K562 (cell line): ENCODE results near the gene ATF3. TPM values are rescaled to one million over a fixed set of nuclear protein-coding genes. Genes with fewer than 3 reads are reported as not detected.
A peak's percentile ranks its signal among the peaks of the same experiment; 100 is the strongest.

Source experiments
- COPS2 ChIP-seq: fragments of 450-650 bp; conservative IDR thresholded peaks from 2 replicates; pipeline ENCODE4 v1.6.1; 2016; ENCODE audit warnings: mild to moderate bottlenecking, moderate library complexity
- FUS ChIP-seq: fragments of 200-400 bp; formaldehyde crosslinking; optimal IDR thresholded peaks from 2 replicates; pipeline ENCODE3; 2017; ENCODE audit warnings: low read depth, low read length
- KLF13 ChIP-seq: fragments of 450-650 bp; IDR thresholded peaks from 2 replicates; pipeline ENCODE4 v1.6.1; 2016; ENCODE audit warnings: missing genetic modification characterization, low read depth, mild to moderate bottlenecking, missing compliant biosample characterization, moderate library complexity, borderline replicate concordance
- MBD2 ChIP-seq: sonication (generic); IDR thresholded peaks from 2 replicates; pipeline ENCODE4 v1.6.1; 2016; ENCODE audit warnings: low read depth, borderline replicate concordance
- NCOA6 ChIP-seq: fragments of 450-650 bp; IDR thresholded peaks from 2 replicates; pipeline ENCODE4 v1.6.1; 2017; ENCODE audit warnings: mild to moderate bottlenecking
- RB1 ChIP-seq: fragments of 450-650 bp; IDR thresholded peaks from 2 replicates; pipeline ENCODE4 v1.6.1; 2017; ENCODE audit warnings: low read depth, mild to moderate bottlenecking
- RCOR1 ChIP-seq, 2 experiments: IDR thresholded peaks; 2 replicates each; pipeline ENCODE4 v1.6.1; 2012; ENCODE audit warnings: low read depth in 2 of 2, low read length in 2 of 2, borderline replicate concordance in 1 of 2, improper control_type of control experiment in 1 of 2
- SMARCB1 ChIP-seq: IDR thresholded peaks from 2 replicates; pipeline ENCODE4 v1.6.1; 2011; ENCODE audit warnings: improper control_type of control experiment, low read depth; ENCODE audit not compliant: insufficient read length
- SRSF3 ChIP-seq: fragments of 200-400 bp; formaldehyde crosslinking; IDR thresholded peaks from 2 replicates; pipeline ENCODE4 v1.6.1; 2016; ENCODE audit warnings: mild to moderate bottlenecking, low read length, moderate library complexity; ENCODE audit not compliant: insufficient read depth
- SRSF7 ChIP-seq: fragments of 200-400 bp; formaldehyde crosslinking; optimal IDR thresholded peaks from 2 replicates; pipeline ENCODE3; 2017; ENCODE audit warnings: mild to moderate bottlenecking, low read depth, low read length
- TRIM25 ChIP-seq: fragments of 450-650 bp; IDR thresholded peaks from 2 replicates; pipeline ENCODE4 v1.7.0; 2016; ENCODE audit warnings: borderline replicate concordance
- ZBTB7A ChIP-seq: IDR thresholded peaks from 2 replicates; pipeline ENCODE4 v1.6.1; 2011; ENCODE audit warnings: low read depth, mild to moderate bottlenecking, low read length, moderate library complexity, borderline replicate concordance; ENCODE audit not compliant: control insufficient read depth
- ZNF511 ChIP-seq: sonication (generic); formaldehyde crosslinking; IDR thresholded peaks from 2 replicates; pipeline ENCODE4 v1.8.0; 2022; ENCODE audit warnings: mild to moderate bottlenecking, missing genetic modification reagents
- ZNF699 ChIP-seq: fragments of 250-450 bp; sonication (Bioruptor Pico); IDR thresholded peaks from 2 replicates; pipeline ENCODE4 v1.8.0; 2021; ENCODE audit warnings: mild to moderate bottlenecking, moderate library complexity; ENCODE audit not compliant: insufficient replicate concordance
- ZZZ3 ChIP-seq: fragments of 450-650 bp; IDR thresholded peaks from 2 replicates; pipeline ENCODE4 v1.6.1; 2016; ENCODE audit warnings: antibody characterized with exemption, mild to moderate bottlenecking, moderate library complexity
- polyA plus RNA-seq, 8 experiments: library from polyadenylated mRNA; depleted of rRNA in 4 of 8; stranded (reverse) in 5 of 8; unstranded in 3 of 8; fragments of >200 nt; fragmentation: Nextera tagmentation in 2 of 8; fragmentation: Illumina TruSeq in 1 of 8; extraction: Ambion mirVana in 2 of 8; extraction: Trizol in 1 of 8; gene quantifications; 2 replicates each; pipeline versions ENCODE4 v1.2.1 to v1.2.3, GENCODE V29; 2011 to 2014; ENCODE audit warnings: inconsistent platforms in 1 of 8, missing spikeins in 1 of 8
- total RNA-seq, 7 experiments: library from RNA; depleted of rRNA in 6 of 7; stranded (reverse); fragments of >200 nt in 6 of 7; fragmentation: Illumina TruSeq in 2 of 7; extraction: Trizol in 2 of 7; gene quantifications; 2 replicates each; pipeline versions ENCODE4 v1.2.1 to v1.2.3, GENCODE V29; 2011 to 2021; ENCODE audit warnings: low replicate concordance in 1 of 7
- TF ChIP-seq, protein P1 (sequence below): fragments of 450-650 bp; formaldehyde crosslinking; IDR thresholded peaks from 2 replicates; pipeline ENCODE4 v1.4.0; 2022; ENCODE audit warnings: missing genetic modification characterization
- TF ChIP-seq, protein P2 (sequence below), 2 experiments: fragments of 450-650 bp; IDR thresholded peaks; 2 replicates each; pipeline ENCODE4 v1.6.1; 2016
- TF ChIP-seq, protein P3 (sequence below): fragments of 450-650 bp; IDR thresholded peaks from 2 replicates; pipeline ENCODE4 v1.6.1; 2016; ENCODE audit warnings: antibody characterized with exemption

The ATF3 gene
- total and polyA plus RNA-seq, 9 of the 15 experiments (the other 6 are each of a cell fraction or from before 2014, with no cell fraction given), result 3.5 to 28.2 (median 19.8) TPM

- TF ChIP-seq ZNF699 (CRISPR knock-in tag) (no peak), NCOA6 (no peak), TRIM25 (no peak), ZNF511 (CRISPR knock-in tag) (peak; percentile 95), FUS (peak; percentile 61), SRSF7 (peak; percentile 91), RCOR1 (IDR thresholded peaks at IDR 0.05; ENCODE audit: borderline replicate concordance in 1 of 2, low read depth in 2 of 2, low read length in 2 of 2) (peak; percentile 51 to 61; a peak in 2 of 4 replicates), SMARCB1 (peak; percentile 60), KLF13 (tag) (0 out of 2 replicates have a peak, but pooled peaks have one; percentile 21), SRSF3 (no peak), ZZZ3 (no peak), RB1 (peak; percentile 94), ZBTB7A (peak; percentile 62; the same call in 1 of the 2 replicates), MBD2 (peak; percentile 47; the same call in 1 of the 2 replicates), COPS2 (no peak)
- TF ChIP-seq, protein P1, sequence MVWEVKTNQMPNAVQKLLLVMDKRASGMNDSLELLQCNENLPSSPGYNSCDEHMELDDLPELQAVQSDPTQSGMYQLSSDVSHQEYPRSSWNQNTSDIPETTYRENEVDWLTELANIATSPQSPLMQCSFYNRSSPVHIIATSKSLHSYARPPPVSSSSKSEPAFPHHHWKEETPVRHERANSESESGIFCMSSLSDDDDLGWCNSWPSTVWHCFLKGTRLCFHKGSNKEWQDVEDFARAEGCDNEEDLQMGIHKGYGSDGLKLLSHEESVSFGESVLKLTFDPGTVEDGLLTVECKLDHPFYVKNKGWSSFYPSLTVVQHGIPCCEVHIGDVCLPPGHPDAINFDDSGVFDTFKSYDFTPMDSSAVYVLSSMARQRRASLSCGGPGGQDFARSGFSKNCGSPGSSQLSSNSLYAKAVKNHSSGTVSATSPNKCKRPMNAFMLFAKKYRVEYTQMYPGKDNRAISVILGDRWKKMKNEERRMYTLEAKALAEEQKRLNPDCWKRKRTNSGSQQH (CRISPR knock-in tag), result peak; percentile 77; the same call in 1 of the 2 replicates
- TF ChIP-seq, protein P2, sequence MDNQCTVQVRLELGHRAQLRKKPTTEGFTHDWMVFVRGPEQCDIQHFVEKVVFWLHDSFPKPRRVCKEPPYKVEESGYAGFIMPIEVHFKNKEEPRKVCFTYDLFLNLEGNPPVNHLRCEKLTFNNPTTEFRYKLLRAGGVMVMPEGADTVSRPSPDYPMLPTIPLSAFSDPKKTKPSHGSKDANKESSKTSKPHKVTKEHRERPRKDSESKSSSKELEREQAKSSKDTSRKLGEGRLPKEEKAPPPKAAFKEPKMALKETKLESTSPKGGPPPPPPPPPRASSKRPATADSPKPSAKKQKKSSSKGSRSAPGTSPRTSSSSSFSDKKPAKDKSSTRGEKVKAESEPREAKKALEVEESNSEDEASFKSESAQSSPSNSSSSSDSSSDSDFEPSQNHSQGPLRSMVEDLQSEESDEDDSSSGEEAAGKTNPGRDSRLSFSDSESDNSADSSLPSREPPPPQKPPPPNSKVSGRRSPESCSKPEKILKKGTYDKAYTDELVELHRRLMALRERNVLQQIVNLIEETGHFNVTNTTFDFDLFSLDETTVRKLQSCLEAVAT (IDR thresholded peaks at IDR 0.05), result peak in 1 of 2 experiments; percentile 84; a peak in 2 of 4 replicates
- TF ChIP-seq, protein P3, sequence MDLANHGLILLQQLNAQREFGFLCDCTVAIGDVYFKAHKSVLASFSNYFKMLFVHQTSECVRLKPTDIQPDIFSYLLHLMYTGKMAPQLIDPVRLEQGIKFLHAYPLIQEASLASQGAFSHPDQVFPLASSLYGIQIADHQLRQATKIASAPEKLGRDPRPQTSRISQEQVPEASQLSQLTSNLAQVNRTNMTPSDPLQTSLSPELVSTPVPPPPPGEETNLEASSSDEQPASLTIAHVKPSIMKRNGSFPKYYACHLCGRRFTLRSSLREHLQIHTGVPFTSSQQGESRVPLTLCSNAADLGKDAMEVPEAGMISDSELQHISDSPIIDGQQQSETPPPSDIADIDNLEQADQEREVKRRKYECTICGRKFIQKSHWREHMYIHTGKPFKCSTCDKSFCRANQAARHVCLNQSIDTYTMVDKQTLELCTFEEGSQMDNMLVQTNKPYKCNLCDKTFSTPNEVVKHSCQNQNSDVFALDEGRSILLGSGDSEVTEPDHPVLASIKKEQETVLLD, result no peak
These were observed at the start of gene ATF3 (continued) for GRCh38 chr1:212608392-212608958.
